ENCODE measurements around the gene CDH22. TPM values are rescaled to one million over a fixed set of nuclear protein-coding genes. Genes with fewer than 3 reads are reported as not detected.

Gene CDH22
- total RNA-seq, 1 donor from 2014 or later = 0.09 TPM

- Mint-ChIP-seq H3K36me3 (ENCODE audit: low read depth) (no peaks in the 10 kb centered on the region), H3K27me3 (ENCODE audit: low read depth) (peaks cover 90% of the 10 kb centered on the region), H3K27ac (ENCODE audit: unreplicated experiment) (no peak overlapping the region), H3K4me3 (no peak overlapping the region), H3K9me3 (no peaks in the 10 kb centered on the region), H3K4me1 (peaks cover 11% of the 10 kb centered on the region)
- DNase-seq (ENCODE audit: low read depth, low spot score) = no peak
- TF ChIP-seq CTCF (conservative IDR thresholded peaks at IDR 0.05) = no peak
These were observed 9.9 kb downstream of the CDH22 start for GRCh38 chr20:46298374-46298773.

GRCh38 chr20:46296526-46297250 lies 11.6 kb downstream of the CDH22 start:
- no peak for TF ChIP-seq CTCF (conservative IDR thresholded peaks at IDR 0.05)
- H3K4me1 Mint-ChIP-seq = peaks cover 19% of the 10 kb centered on the region
- DNase-seq (ENCODE audit: low read depth, low spot score) = no peak
- H3K9me3 Mint-ChIP-seq = no peaks in the 10 kb centered on the region
- H3K27me3 Mint-ChIP-seq (ENCODE audit: low read depth) = peaks cover 88% of the 10 kb centered on the region
- no peak overlapping the region for H3K4me3 Mint-ChIP-seq
- no peaks in the 10 kb centered on the region for H3K36me3 Mint-ChIP-seq (ENCODE audit: low read depth)
- no peak overlapping the region for H3K27ac Mint-ChIP-seq (ENCODE audit: unreplicated experiment)

GRCh38 chr20:46293084-46293483 lies 15.2 kb downstream of the CDH22 start:
- Mint-ChIP-seq H3K27me3 (ENCODE audit: low read depth) (peaks cover 63% of the 10 kb centered on the region), H3K27ac (ENCODE audit: unreplicated experiment) (no peak overlapping the region), H3K4me1 (peaks cover 19% of the 10 kb centered on the region), H3K4me3 (no peak overlapping the region), H3K9me3 (no peaks in the 10 kb centered on the region), H3K36me3 (ENCODE audit: low read depth) (no peaks in the 10 kb centered on the region)
- no peak for DNase-seq (ENCODE audit: low read depth, low spot score)
- TF ChIP-seq CTCF (conservative IDR thresholded peaks at IDR 0.05) = no peak

GRCh38 chr20:46291401-46291800 lies 16.9 kb downstream of the CDH22 start:
- no peaks in the 10 kb centered on the region for H3K9me3 Mint-ChIP-seq
- peaks cover 19% of the 10 kb centered on the region for H3K4me1 Mint-ChIP-seq
- DNase-seq (ENCODE audit: low read depth, low spot score) = no peak
- no peak overlapping the region for H3K4me3 Mint-ChIP-seq
- TF ChIP-seq CTCF (conservative IDR thresholded peaks at IDR 0.05) = no peak
- H3K27me3 Mint-ChIP-seq (ENCODE audit: low read depth) = peaks cover 46% of the 10 kb centered on the region
- H3K27ac Mint-ChIP-seq (ENCODE audit: unreplicated experiment) = no peak overlapping the region
- H3K36me3 Mint-ChIP-seq (ENCODE audit: low read depth) = no peaks in the 10 kb centered on the region

GRCh38 chr20:46289432-46289831 lies 18.9 kb downstream of the CDH22 start:
- Mint-ChIP-seq H3K4me3 (no peak overlapping the region), H3K9me3 (no peaks in the 10 kb centered on the region), H3K4me1 (peaks cover 12% of the 10 kb centered on the region), H3K36me3 (ENCODE audit: low read depth) (no peaks in the 10 kb centered on the region), H3K27ac (ENCODE audit: unreplicated experiment) (no peak overlapping the region), H3K27me3 (ENCODE audit: low read depth) (peaks cover 27% of the 10 kb centered on the region)
- DNase-seq (ENCODE audit: low read depth, low spot score) = no peak
- no peak for TF ChIP-seq CTCF (conservative IDR thresholded peaks at IDR 0.05)

Data from neural crest cell (in vitro differentiated cells).